H1 (cell line): ENCODE measurements around the gene GNB1. TPM values are rescaled to one million over a fixed set of nuclear protein-coding genes. Genes with fewer than 3 reads are reported as not detected.

Experiments
- ATF2 ChIP-seq: IDR thresholded peaks from 2 replicates; pipeline ENCODE4 v1.6.1; 2012; ENCODE audit warnings: low read length, inconsistent platforms
- CHD7 ChIP-seq: fragments of 300-600 bp; sonication (generic); IDR thresholded peaks from 2 replicates; pipeline ENCODE4 v1.7.1; 2012; ENCODE audit warnings: low read length, moderate library complexity, mild to moderate bottlenecking, inconsistent platforms; ENCODE audit not compliant: insufficient replicate concordance
- CTCF ChIP-seq, 3 experiments: IDR thresholded peaks; 1 replicate in 2 of 3; 2 replicates in 1 of 3; pipeline versions ENCODE4 v1.5.1 to v1.6.1; 2011; ENCODE audit warnings: low read length in 3 of 3, mild to moderate bottlenecking in 3 of 3, inconsistent platforms in 2 of 3, low read depth in 1 of 3, moderate library complexity in 1 of 3; ENCODE audit not compliant: insufficient read depth in 1 of 3; ENCODE audit errors: control extremely low read depth in 1 of 3
- RAD21 ChIP-seq, 2 experiments: IDR thresholded peaks in 1 of 2; conservative IDR thresholded peaks in 1 of 2; 2 replicates each; pipeline ENCODE4 v1.6.1; 2011; ENCODE audit warnings: low read depth in 2 of 2, low read length in 2 of 2, improper control_type of control experiment in 1 of 2, inconsistent platforms in 1 of 2, mild to moderate bottlenecking in 1 of 2, moderate library complexity in 1 of 2
- TAF1 ChIP-seq: IDR thresholded peaks from 2 replicates; pipeline ENCODE4 v1.6.1; 2011; ENCODE audit warnings: mild to moderate bottlenecking, low read depth, low read length
- polyA plus RNA-seq, 7 experiments: library from polyadenylated mRNA; depleted of rRNA in 3 of 7; stranded (reverse) in 5 of 7; unstranded in 2 of 7; fragments of >200 nt in 5 of 7; fragments of 200-250 nt in 2 of 7; gene quantifications; 1 replicate in 5 of 7; 2 replicates in 1 of 7; 4 replicates in 1 of 7; pipeline versions ENCODE4 v1.2.1 to v1.2.3, GENCODE V29; 2011 to 2013; ENCODE audit warnings: missing spikeins in 2 of 7, mixed read lengths in 2 of 7
- total RNA-seq: library from RNA; stranded (reverse); fragmentation: NEBNext Ultra II Directional; extraction: Animal tissue kit (Norgen Biotek cat#: 25700); gene quantifications from 2 replicates; pipeline ENCODE4 v1.2.1, GENCODE V29; 2021

The GNB1 gene
- total and polyA plus RNA-seq, 2 of the 8 experiments (the other 6 are each of a cell fraction or from before 2014, with no cell fraction given): 343 to 382 TPM

- TF ChIP-seq CHD7: no peak
- TF ChIP-seq RAD21 (IDR thresholded peaks at IDR 0.05 in 1 of 2, conservative IDR thresholded peaks at IDR 0.05 in 1 of 2; ENCODE audit: low read depth in 2 of 2, low read length in 2 of 2): peak in 1 of 2 experiments; percentile 33; a peak in 1 of 4 replicates
- TF ChIP-seq TAF1: peak; percentile 52; the same call in 1 of the 2 replicates
- TF ChIP-seq CTCF (IDR thresholded peaks at IDR 0.05; ENCODE audit: control extremely low read depth in 1 of 3, insufficient read depth in 1 of 3, low read depth in 1 of 3, low read length in 3 of 3): peak in 2 of 3 experiments; percentile 27 to 53; a peak in 2 of 4 replicates
- no peak for TF ChIP-seq ATF2
Measured at GRCh38 chr1:1778663-1779319, 112.1 kb downstream of the GNB1 start (continued).
